Kidney (tissue), 14 donors: ENCODE data around the gene TENT4B. TPM values are rescaled to one million over a fixed set of nuclear protein-coding genes. Genes with fewer than 3 reads are reported as not detected.

Source experiments
- DNase-seq, 5 donors: peaks; one replicate each; pipeline ENCODE4 v3.0.0-alpha.2; 2013 to 2020
- FAIRE-seq: peaks from 2 replicates; lab custom pipeline; 2012; peaks lifted over from hg19 to GRCh38; lab: Jason Lieb, UNC
- H3K27ac ChIP-seq, 2 donors: one replicate each; pipeline ENCODE4 v1.7.0; 2013; ENCODE audit warnings: low read depth in 2 of 2, low read length in 2 of 2, inconsistent platforms in 1 of 2
- H3K27me3 ChIP-seq: one replicate; pipeline ENCODE4 v1.7.1; 2013; ENCODE audit warnings: low read length, inconsistent platforms; ENCODE audit not compliant: control insufficient read depth, insufficient read depth
- H3K36me3 ChIP-seq, 3 donors: one replicate each; pipeline versions ENCODE4 v1.7.0 to v1.7.1; 2013; ENCODE audit warnings: low read length in 3 of 3, control low read depth in 1 of 3, inconsistent platforms in 1 of 3; ENCODE audit not compliant: insufficient read depth in 3 of 3, control insufficient read depth in 2 of 3
- H3K4me1 ChIP-seq, 3 donors: one replicate each; pipeline versions ENCODE4 v1.7.0 to v1.7.1; 2013; ENCODE audit warnings: low read length in 3 of 3, inconsistent platforms in 1 of 3, low read depth in 1 of 3; ENCODE audit not compliant: control insufficient read depth in 2 of 3, insufficient read depth in 2 of 3
- H3K4me3 ChIP-seq, 3 donors: one replicate each; pipeline versions ENCODE4 v1.7.0 to v1.8.1; 2013; ENCODE audit warnings: low read length in 3 of 3, control low read depth in 1 of 3, inconsistent platforms in 1 of 3
- H3K9ac ChIP-seq, 3 donors: one replicate each; pipeline versions ENCODE4 v1.7.0 to v1.7.1; 2013; ENCODE audit warnings: low read length in 3 of 3, control low read depth in 1 of 3, inconsistent platforms in 1 of 3
- H3K9me3 ChIP-seq, 3 donors: one replicate each; pipeline versions ENCODE4 v1.7.0 to v1.7.1; 2013; ENCODE audit warnings: low read length in 3 of 3, control low read depth in 1 of 3, inconsistent platforms in 1 of 3; ENCODE audit not compliant: control insufficient read depth in 2 of 3, insufficient read depth in 1 of 3
- CTCF ChIP-seq: IDR thresholded peaks from 3 replicates; pipeline ENCODE4 v1.5.1; 2012; ENCODE audit warnings: mild to moderate bottlenecking, moderate library complexity, borderline replicate concordance; ENCODE audit not compliant: insufficient read depth; ENCODE audit errors: extremely low read depth
- intact Hi-C: fragments of 100-400 bp; cut with DNase I; formaldehyde crosslinking; loops from one replicate; pipeline ENCODE4 v1.11.1; 2022
- polyA plus RNA-seq: library from polyadenylated mRNA; stranded (reverse); fragments of 350-450 nt; fragmentation: Illumina TruSeq; extraction: RNeasy Lipid Tissue Mini Kit (QIAGEN cat#74804); gene quantifications from one replicate; pipeline ENCODE4 v1.2.3, GENCODE V29; 2014; ENCODE audit warnings: low read depth, low replicate concordance; ENCODE audit not compliant: insufficient read depth
- total RNA-seq: library from RNA; stranded (reverse); fragmentation: NEBNext Ultra II Directional; extraction: Animal tissue kit (Norgen Biotek cat#: 25700); gene quantifications from one replicate; pipeline ENCODE4 v1.2.1, GENCODE V29; 2021
- donor health status: control.
- donor health status: control.
- donor health status: control.
- donor health status: control.
- donor health status: control.
- donor health status: DM: yes; HTN: yes; CAD: no.
- donor health status: Normal renal cell carcinoma (clear cell type).

TENT4B gene
- total and polyA plus RNA-seq, 2 donors from 2014 or later = 4.7 to 13.2 TPM

- no peak for TF ChIP-seq CTCF
- FAIRE-seq (no peak), DNase-seq (peak in 1 of 5 donors; percentile 44)
- no peaks in the 10 kb centered on the region for H3K36me3 ChIP-seq
- no peak overlapping the region for H3K27ac ChIP-seq
- H3K4me1 ChIP-seq = peaks cover 0 to 2% (median 0%) of the 10 kb centered on the region in 3 donors
- H3K9ac ChIP-seq = no peak overlapping the region
- intact Hi-C loops = no loop called here
- H3K9me3 ChIP-seq = no peaks in the 10 kb centered on the region
- H3K27me3 ChIP-seq = no peaks in the 10 kb centered on the region
- no peak overlapping the region for H3K4me3 ChIP-seq
Measured at GRCh38 chr16:50267651-50268050, 114.5 kb downstream of the TENT4B start.

GRCh38 chr16:50268352-50268751, 115.2 kb downstream of the TENT4B start:
- Histone ChIP-seq H3K27ac (no peak overlapping the region), H3K27me3 (no peaks in the 10 kb centered on the region), H3K9me3 (no peaks in the 10 kb centered on the region), H3K4me1 (peaks cover 0 to 2% (median 0%) of the 10 kb centered on the region in 3 donors), H3K4me3 (no peak overlapping the region), H3K9ac (no peak overlapping the region), H3K36me3 (no peaks in the 10 kb centered on the region)
- DNase-seq (peak in 1 of 5 donors; percentile 28), FAIRE-seq (no peak)
- no peak for TF ChIP-seq CTCF
- intact Hi-C loops = no loop called here

- FAIRE-seq (no peak), DNase-seq (peak in 1 of 5 donors; percentile 55)
- Histone ChIP-seq H3K27ac (no peak overlapping the region), H3K9ac (no peak overlapping the region), H3K4me3 (no peak overlapping the region), H3K36me3 (no peaks in the 10 kb centered on the region), H3K9me3 (no peaks in the 10 kb centered on the region), H3K27me3 (no peaks in the 10 kb centered on the region), H3K4me1 (peaks cover 0 to 4% (median 0%) of the 10 kb centered on the region in 3 donors)
- TF ChIP-seq CTCF = no peak
- intact Hi-C loops = no loop called here
Measured at GRCh38 chr16:50269061-50269705, 116.1 kb downstream of the TENT4B start.
